NCI-H460 (cell line): ENCODE results near the gene MRPS2. TPM values are rescaled to one million over a fixed set of nuclear protein-coding genes. Genes with fewer than 3 reads are reported as not detected.

ENCODE experiments used
- DNase-seq: peaks from one replicate; pipeline ENCODE4 v3.0.0-alpha.2; 2016; ENCODE audit warnings: low read depth; ENCODE audit errors: extremely low read depth
- total RNA-seq: library from RNA; depleted of rRNA; stranded (reverse); fragments of >200 nt; shearing (Covaris generic); gene quantifications from 2 replicates; pipeline ENCODE4 v1.2.3, GENCODE V29; 2014; rRNA removed

MRPS2 gene
- total RNA-seq, 1 experiment from 2014 or later: 170 TPM

- DNase-seq: no peak
Observed at GRCh38 chr9:135551031-135551430, 50.5 kb downstream of the MRPS2 start.

DNA sequence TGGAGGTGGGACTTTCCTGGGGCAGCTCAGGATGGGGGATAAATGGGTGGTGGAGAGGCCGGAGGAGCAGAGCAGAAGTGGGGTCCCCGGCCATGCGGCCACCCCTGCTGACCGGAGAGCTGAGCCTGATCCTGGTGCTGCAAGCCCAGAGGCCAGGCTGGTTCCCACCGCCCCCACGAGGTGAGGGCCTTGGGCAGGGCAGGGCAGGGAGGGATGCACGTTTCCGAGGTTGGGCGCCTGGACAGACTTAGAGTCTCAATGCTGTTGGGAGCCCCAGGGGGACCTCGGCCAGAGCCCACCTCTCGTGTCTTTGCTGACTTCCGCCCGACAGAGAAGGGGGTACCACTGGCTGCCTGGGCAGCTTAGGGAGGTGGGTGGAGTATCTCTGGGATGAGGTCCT lies 51.0 kb downstream of the MRPS2 start:
- no peak for DNase-seq

DNA sequence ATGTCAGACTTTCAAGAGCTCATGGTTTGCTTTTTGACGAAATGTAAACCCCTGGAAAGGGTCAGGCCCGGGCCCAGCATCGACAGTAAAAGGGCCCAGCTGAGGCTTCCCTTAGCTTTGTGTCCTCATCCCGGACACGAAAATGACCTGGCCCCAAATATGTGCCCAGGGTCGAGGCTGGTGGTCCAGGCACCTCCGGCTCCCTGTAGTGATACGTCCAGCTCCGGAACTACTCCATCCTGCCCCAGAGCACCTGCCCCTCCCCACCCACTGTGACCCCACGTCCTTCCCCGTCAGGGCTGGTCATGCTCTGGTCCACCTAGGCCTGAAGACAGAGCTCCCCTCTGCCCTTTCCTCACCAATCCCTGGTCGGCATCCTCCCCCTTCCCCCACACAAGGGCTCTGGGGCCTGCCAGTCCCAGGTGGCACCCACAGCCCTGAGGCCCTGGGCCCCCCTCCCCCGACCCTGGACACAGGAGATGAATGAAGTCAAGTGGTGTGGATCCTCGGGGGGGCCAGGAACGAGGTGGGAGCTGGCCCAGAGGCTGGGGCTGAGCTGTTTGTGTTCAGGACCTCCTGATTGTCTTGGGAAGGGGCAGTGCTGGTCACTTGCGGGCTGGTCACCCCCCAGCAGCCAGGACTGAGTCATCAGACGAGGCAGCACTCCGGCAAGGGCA lies 51.7 kb downstream of the MRPS2 start:
- DNase-seq: no peak

DNA sequence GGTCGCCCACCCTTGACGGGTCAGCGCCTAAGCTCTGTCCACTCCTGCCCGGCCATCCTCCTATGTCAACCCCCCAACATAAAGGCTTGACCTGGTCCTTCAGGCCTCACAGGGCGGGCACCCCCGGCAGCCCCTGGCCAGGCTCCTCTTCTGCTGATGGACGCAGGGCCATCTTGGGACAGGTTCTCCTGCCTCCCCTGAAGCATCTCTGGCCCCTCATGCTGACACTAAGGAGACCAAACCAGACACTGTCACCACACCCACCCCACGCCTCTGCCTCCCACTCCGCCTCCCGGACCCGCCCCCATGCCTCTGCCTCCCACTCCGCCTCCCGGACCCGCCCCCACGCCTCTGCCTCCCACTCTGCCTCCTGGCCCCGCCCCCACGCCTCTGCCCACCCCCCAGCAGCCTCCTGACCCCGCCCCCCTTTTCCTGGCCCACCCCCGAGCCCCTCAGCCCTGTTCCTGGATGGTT lies 52.3 kb downstream of the MRPS2 start:
- no peak for DNase-seq

Other genes starting within 250 kb of the MRPS2 start
- 37.3 and 39.3 TPM in 2 replicates for gene PPP1R26, start 20.9 kb upstream of the MRPS2 start, total RNA-seq
- 25.8 and 30.3 TPM in 2 replicates for gene LCN1, start 20.8 kb downstream of the MRPS2 start, total RNA-seq
- gene OBP2A, start 45.4 kb downstream of the MRPS2 start, total RNA-seq: not detected in 2 replicates
- gene PAEP, start 61.1 kb downstream of the MRPS2 start, total RNA-seq: 2.9 and 3.7 TPM in 2 replicates
- gene GLT6D1, start 138.9 kb downstream of the MRPS2 start, total RNA-seq: not detected in 2 replicates
- not detected in 2 replicates for gene LCN9, start 162.6 kb downstream of the MRPS2 start, total RNA-seq
- not detected in 2 replicates for gene SOHLH1, start 198.8 kb downstream of the MRPS2 start, total RNA-seq
- not detected in 2 replicates for gene KCNT1, start 201.5 kb downstream of the MRPS2 start, total RNA-seq